ENCODE measurements around the gene FTH1.

GRCh38 chr11:61963016-61963281 lies 4.5 kb downstream of the FTH1 start:
- TF ChIP-seq RFXAP (CRISPR knock-in tag; IDR thresholded peaks at IDR 0.05; ENCODE audit: borderline replicate concordance) (no peak), AFF4 (CRISPR knock-in tag; IDR thresholded peaks at IDR 0.05) (no peak; the same call in 1 of the 2 replicates), KDM1A (CRISPR knock-in tag; IDR thresholded peaks at IDR 0.05) (no peak), RAD21 (CRISPR knock-in tag; IDR thresholded peaks at IDR 0.05) (peak; percentile 42), E2F1 (CRISPR knock-in tag; IDR thresholded peaks at IDR 0.05) (no peak), CTCF (CRISPR knock-in tag; IDR thresholded peaks at IDR 0.05) (no peak), SMC3 (IDR thresholded peaks at IDR 0.05; ENCODE audit: low read length) (no peak), PCBP2 (optimal IDR thresholded peaks at IDR 0.05; ENCODE audit: low read depth, low read length, poor library complexity, severe bottlenecking) (no peak), ZNF782 (CRISPR knock-in tag; IDR thresholded peaks at IDR 0.05; ENCODE audit: borderline replicate concordance) (no peak), NONO (IDR thresholded peaks at IDR 0.05) (no peak), NONO (CRISPR knock-in tag; conservative IDR thresholded peaks at IDR 0.05) (no peak), MAZ (IDR thresholded peaks at IDR 0.05; ENCODE audit: borderline replicate concordance, low read depth, low read length) (no peak), MAZ (CRISPR knock-in tag; IDR thresholded peaks at IDR 0.05; ENCODE audit: low read depth) (no peak), ZNF407 (CRISPR knock-in tag; IDR thresholded peaks at IDR 0.05; ENCODE audit: not compliant biosample characterization) (no peak), SETDB1 (CRISPR knock-in tag; IDR thresholded peaks at IDR 0.05; ENCODE audit: borderline replicate concordance) (no peak)

Measured in HepG2 (cell line).